ENCODE data around the gene SPRING1. TPM values are rescaled to one million over a fixed set of nuclear protein-coding genes. Genes with fewer than 3 reads are reported as not detected.

Gene SPRING1
- total and polyA plus RNA-seq, 2 of the 13 experiments (the other 11 are each of a cell fraction or from before 2014, with no cell fraction given), result 20.0 to 51.8 TPM

GRCh38 chr12:116703214-116703795, 34.6 kb downstream of the SPRING1 start (continued):
- TF ChIP-seq LCORL (IDR thresholded peaks at IDR 0.05) (no peak), LCORL (CRISPR knock-in tag; IDR thresholded peaks at IDR 0.05) (0 out of 2 replicates have a peak, but pooled peaks have one; percentile 28), NRL (CRISPR knock-in tag; IDR thresholded peaks at IDR 0.05; ENCODE audit: borderline replicate concordance) (no peak), RXRB (CRISPR knock-in tag; IDR thresholded peaks at IDR 0.05; ENCODE audit: borderline replicate concordance) (peak; percentile 75; the same call in 1 of the 2 replicates), ZNF597 (CRISPR knock-in tag; IDR thresholded peaks at IDR 0.05) (no peak), HMG20A (CRISPR knock-in tag; IDR thresholded peaks at IDR 0.05; ENCODE audit: borderline replicate concordance) (no peak), AGO1 (IDR thresholded peaks at IDR 0.05; ENCODE audit: low read depth, low read length, poor library complexity, severe bottlenecking) (no peak), SAP130 (CRISPR knock-in tag; IDR thresholded peaks at IDR 0.05; ENCODE audit: low read depth) (peak; percentile 19; the same call in 1 of the 2 replicates), FOXO1 (CRISPR knock-in tag; IDR thresholded peaks at IDR 0.05) (peak; percentile 41; the same call in 1 of the 2 replicates), RFXANK (CRISPR knock-in tag; IDR thresholded peaks at IDR 0.05) (no peak), KDM3A (CRISPR knock-in tag; IDR thresholded peaks at IDR 0.05; ENCODE audit: low read depth) (0 out of 2 replicates have a peak, but pooled peaks have one; percentile 25), RFX1 (IDR thresholded peaks at IDR 0.05) (no peak), ZNF577 (CRISPR knock-in tag; IDR thresholded peaks at IDR 0.05; ENCODE audit: borderline replicate concordance, low read depth) (no peak), NR2F2 (IDR thresholded peaks at IDR 0.05; ENCODE audit: borderline replicate concordance, low read depth) (peak; percentile 75; the same call in 1 of the 2 replicates), ZNF343 (CRISPR knock-in tag; IDR thresholded peaks at IDR 0.05) (no peak), MYPOP (CRISPR knock-in tag; IDR thresholded peaks at IDR 0.05) (peak; percentile 56; the same call in 1 of the 2 replicates), MATR3 (CRISPR knock-in tag; IDR thresholded peaks at IDR 0.05) (no peak), CEBPB (IDR thresholded peaks at IDR 0.05; ENCODE audit: borderline replicate concordance, low read depth, low read length) (no peak), IRF2 (CRISPR knock-in tag; IDR thresholded peaks at IDR 0.05) (peak; percentile 57; the same call in 1 of the 2 replicates), SMAD3 (CRISPR knock-in tag; IDR thresholded peaks at IDR 0.05) (0 out of 2 replicates have a peak, but pooled peaks have one; percentile 33), THRA (CRISPR knock-in tag; IDR thresholded peaks at IDR 0.05; ENCODE audit: borderline replicate concordance) (peak; percentile 22; the same call in 1 of the 2 replicates), DMAP1 (CRISPR knock-in tag; IDR thresholded peaks at IDR 0.05) (no peak), TFDP1 (CRISPR knock-in tag; IDR thresholded peaks at IDR 0.05; ENCODE audit: borderline replicate concordance) (no peak), EP300 (IDR thresholded peaks at IDR 0.05; ENCODE audit: low read depth in 2 of 2, low read length in 2 of 2) (no peak), EP300 (CRISPR knock-in tag; IDR thresholded peaks at IDR 0.05; ENCODE audit: borderline replicate concordance) (no peak), HOXA3 (CRISPR knock-in tag; IDR thresholded peaks at IDR 0.05) (peak; percentile 18; the same call in 1 of the 2 replicates)
- TF ChIP-seq, protein P1, sequence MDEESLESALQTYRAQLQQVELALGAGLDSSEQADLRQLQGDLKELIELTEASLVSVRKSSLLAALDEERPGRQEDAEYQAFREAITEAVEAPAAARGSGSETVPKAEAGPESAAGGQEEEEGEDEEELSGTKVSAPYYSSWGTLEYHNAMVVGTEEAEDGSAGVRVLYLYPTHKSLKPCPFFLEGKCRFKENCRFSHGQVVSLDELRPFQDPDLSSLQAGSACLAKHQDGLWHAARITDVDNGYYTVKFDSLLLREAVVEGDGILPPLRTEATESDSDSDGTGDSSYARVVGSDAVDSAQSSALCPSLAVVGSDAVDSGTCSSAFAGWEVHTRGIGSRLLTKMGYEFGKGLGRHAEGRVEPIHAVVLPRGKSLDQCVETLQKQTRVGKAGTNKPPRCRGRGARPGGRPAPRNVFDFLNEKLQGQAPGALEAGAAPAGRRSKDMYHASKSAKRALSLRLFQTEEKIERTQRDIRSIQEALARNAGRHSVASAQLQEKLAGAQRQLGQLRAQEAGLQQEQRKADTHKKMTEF (CRISPR knock-in tag; IDR thresholded peaks at IDR 0.05), result no peak; the same call in 1 of the 2 replicates

Measured in HepG2 (cell line).